ENCODE measurements around the gene USP6. TPM values are rescaled to one million over a fixed set of nuclear protein-coding genes. Genes with fewer than 3 reads are reported as not detected.
"Not testable (repeated sequence)": the region's sequence is repeated elsewhere in the genome, so short reads cannot be mapped to it uniquely, and the experiment has no call there.

The USP6 gene
- total RNA-seq, 1 donor from 2014 or later = 0.92 TPM

- H3K36me3 ChIP-seq (ENCODE audit: control insufficient read depth, insufficient read depth, low read length) = no peaks in the 10 kb centered on the region
- DNase-seq (ENCODE audit: low read depth) = no peak
- no peaks in the 10 kb centered on the region for H3K27me3 ChIP-seq (ENCODE audit: control insufficient read depth, insufficient read depth, low read length)
- TF ChIP-seq CTCF (IDR thresholded peaks at IDR 0.05; ENCODE audit: insufficient read depth, low read length, poor library complexity, severe bottlenecking) = no peak
- H3K4me3 ChIP-seq (ENCODE audit: low read depth, low read length) = no peak overlapping the region
Measured at GRCh38 chr17:5131146-5131715, 15.4 kb downstream of the USP6 start.

GRCh38 chr17:5131799-5132502, 16.1 kb downstream of the USP6 start:
- not testable (repeated sequence) for H3K36me3 ChIP-seq (ENCODE audit: control insufficient read depth, insufficient read depth, low read length); H3K27me3 ChIP-seq (ENCODE audit: control insufficient read depth, insufficient read depth, low read length); DNase-seq (ENCODE audit: low read depth); H3K4me3 ChIP-seq (ENCODE audit: low read depth, low read length)

- not testable (repeated sequence) for H3K4me3 ChIP-seq (ENCODE audit: low read depth, low read length); H3K27me3 ChIP-seq (ENCODE audit: control insufficient read depth, insufficient read depth, low read length); DNase-seq (ENCODE audit: low read depth); H3K36me3 ChIP-seq (ENCODE audit: control insufficient read depth, insufficient read depth, low read length)
Measured at GRCh38 chr17:5132503-5133225, 16.8 kb downstream of the USP6 start.

- no peak overlapping the region for H3K4me3 ChIP-seq (ENCODE audit: low read depth, low read length)
- H3K36me3 ChIP-seq (ENCODE audit: control insufficient read depth, insufficient read depth, low read length) = no peaks in the 10 kb centered on the region
- TF ChIP-seq CTCF (IDR thresholded peaks at IDR 0.05; ENCODE audit: insufficient read depth, low read length, poor library complexity, severe bottlenecking) = no peak
- no peak for DNase-seq (ENCODE audit: low read depth)
- no peaks in the 10 kb centered on the region for H3K27me3 ChIP-seq (ENCODE audit: control insufficient read depth, insufficient read depth, low read length)
Measured at GRCh38 chr17:5133311-5133710, 17.5 kb downstream of the USP6 start.

GRCh38 chr17:5133961-5134360, 18.1 kb downstream of the USP6 start:
- H3K4me3 ChIP-seq (ENCODE audit: low read depth, low read length); H3K27me3 ChIP-seq (ENCODE audit: control insufficient read depth, insufficient read depth, low read length); H3K36me3 ChIP-seq (ENCODE audit: control insufficient read depth, insufficient read depth, low read length); DNase-seq (ENCODE audit: low read depth): not testable (repeated sequence)

- H3K27me3 ChIP-seq (ENCODE audit: control insufficient read depth, insufficient read depth, low read length); H3K36me3 ChIP-seq (ENCODE audit: control insufficient read depth, insufficient read depth, low read length); H3K4me3 ChIP-seq (ENCODE audit: low read depth, low read length); DNase-seq (ENCODE audit: low read depth): not testable (repeated sequence)
Measured at GRCh38 chr17:5134571-5134970, 18.7 kb downstream of the USP6 start.

- not testable (repeated sequence) for H3K36me3 ChIP-seq (ENCODE audit: control insufficient read depth, insufficient read depth, low read length); H3K4me3 ChIP-seq (ENCODE audit: low read depth, low read length); H3K27me3 ChIP-seq (ENCODE audit: control insufficient read depth, insufficient read depth, low read length); DNase-seq (ENCODE audit: low read depth)
Measured at GRCh38 chr17:5135131-5135712, 19.4 kb downstream of the USP6 start.

- no peak for TF ChIP-seq CTCF (IDR thresholded peaks at IDR 0.05; ENCODE audit: insufficient read depth, low read length, poor library complexity, severe bottlenecking)
Measured at GRCh38 chr17:5135726-5136579, 20.1 kb downstream of the USP6 start.

GRCh38 chr17:5136580-5137412, 21.0 kb downstream of the USP6 start:
- not testable (repeated sequence) for DNase-seq (ENCODE audit: low read depth); H3K36me3 ChIP-seq (ENCODE audit: control insufficient read depth, insufficient read depth, low read length); H3K27me3 ChIP-seq (ENCODE audit: control insufficient read depth, insufficient read depth, low read length); H3K4me3 ChIP-seq (ENCODE audit: low read depth, low read length)

More at GRCh38 chr17:5135726-5136579, 20.1 kb downstream of the USP6 start:
- Histone ChIP-seq H3K27me3 (ENCODE audit: control insufficient read depth, insufficient read depth, low read length) (no peaks in the 10 kb centered on the region), H3K4me3 (ENCODE audit: low read depth, low read length) (no peak overlapping the region), H3K36me3 (ENCODE audit: control insufficient read depth, insufficient read depth, low read length) (no peaks in the 10 kb centered on the region)
- DNase-seq (ENCODE audit: low read depth) = no peak

Measured in kidney epithelial cell (primary cell).